Testis (tissue), 3 donors: Measurements from ENCODE around the gene TROAP. TPM values are rescaled to one million over a fixed set of nuclear protein-coding genes. Genes with fewer than 3 reads are reported as not detected.
"Not testable (repeated sequence)": the region's sequence is repeated elsewhere in the genome, so short reads cannot be mapped to it uniquely, and the experiment has no call there.

ENCODE experiments used
- DNase-seq: peaks from one replicate; pipeline ENCODE4 v3.0.0-alpha.2; 2019
- H3K27ac ChIP-seq, 2 donors: fragments of 200-600 bp; sonication (generic); one replicate each; pipeline ENCODE4 v1.5.1; 2019
- H3K27me3 ChIP-seq: fragments of 200-600 bp; sonication (generic); one replicate; pipeline ENCODE4 v1.5.1; 2019
- H3K36me3 ChIP-seq: fragments of 200-600 bp; sonication (generic); one replicate; pipeline ENCODE4 v1.5.1; 2017; ENCODE audit warnings: low read depth; ENCODE audit errors: missing control alignments
- H3K4me1 ChIP-seq: fragments of 200-600 bp; sonication (generic); one replicate; pipeline ENCODE4 v1.5.1; 2019
- H3K4me3 ChIP-seq, 2 donors: fragments of 200-600 bp; sonication (generic); one replicate each; pipeline ENCODE4 v1.5.1; 2017 to 2019
- H3K9me3 ChIP-seq: fragments of 200-600 bp; sonication (generic); one replicate; pipeline ENCODE4 v1.5.1; 2017
- POLR2A ChIP-seq: fragments of 450-650 bp; IDR thresholded peaks from one replicate; pipeline ENCODE4 v1.6.1; 2017; ENCODE audit warnings: antibody characterized with exemption, mild to moderate bottlenecking, moderate library complexity
- WGBS, 2 donors: methylation state at CpG; one replicate each; pipeline ENCODE4 v1.1.5; 2018; 5-methylcytosine and 5-hydroxymethylcytosine counted together
- intact Hi-C: fragments of 100-400 bp; cut with DNase I; formaldehyde crosslinking; loops from one replicate; pipeline ENCODE4 v1.15.1; 2023; ENCODE audit warnings: low total_unique reads
- polyA plus RNA-seq: library from polyadenylated mRNA; stranded (reverse); fragments of 350-450 nt; fragmentation: Illumina TruSeq; extraction: RNeasy Lipid Tissue Mini Kit (QIAGEN cat#74804); gene quantifications from one replicate; pipeline ENCODE4 v1.2.3, GENCODE V29; 2014; ENCODE audit warnings: low read depth, low replicate concordance; ENCODE audit not compliant: insufficient read depth
- total RNA-seq, 2 donors: library from RNA; depleted of rRNA; stranded (reverse); fragments of >200 nt; gene quantifications; one replicate each; pipeline ENCODE4 v1.2.3, GENCODE V29; 2016
- TF ChIP-seq, protein P1 (sequence below), 3 experiments: fragments of 450-650 bp in 2 of 3; fragments of 200-600 bp in 1 of 3; sonication (generic) in 1 of 3; IDR thresholded peaks; one replicate each; pipeline ENCODE4 v1.5.1; 2016 to 2019; ENCODE audit warnings: antibody characterized with exemption in 3 of 3, mild to moderate bottlenecking in 2 of 3, moderate library complexity in 1 of 3

Gene TROAP
- total and polyA plus RNA-seq, 3 donors from 2014 or later = 22.8 to 61.7 (median 36.1) TPM

DNA sequence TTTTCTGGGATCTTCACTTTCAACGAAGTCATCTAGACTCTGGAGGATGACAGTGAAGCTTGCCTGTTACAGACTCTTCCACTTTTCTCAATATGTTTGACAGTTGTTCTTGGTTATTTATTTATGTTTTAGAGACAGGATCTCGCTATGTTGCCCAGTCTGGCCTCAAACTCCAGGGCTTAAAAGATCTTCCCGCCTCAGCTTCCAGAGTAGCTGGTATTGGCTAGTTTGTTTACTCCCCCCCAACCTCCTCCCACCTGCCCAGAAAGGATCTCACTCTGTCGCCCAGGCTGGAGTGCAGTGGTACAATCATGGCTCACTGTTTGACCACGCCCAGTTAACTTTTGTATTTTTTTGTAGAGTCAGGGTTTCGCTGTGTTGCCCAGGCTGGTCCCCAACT lies 47.5 kb downstream of the TROAP start:
- H3K4me3 ChIP-seq = no peak overlapping the region

DNA sequence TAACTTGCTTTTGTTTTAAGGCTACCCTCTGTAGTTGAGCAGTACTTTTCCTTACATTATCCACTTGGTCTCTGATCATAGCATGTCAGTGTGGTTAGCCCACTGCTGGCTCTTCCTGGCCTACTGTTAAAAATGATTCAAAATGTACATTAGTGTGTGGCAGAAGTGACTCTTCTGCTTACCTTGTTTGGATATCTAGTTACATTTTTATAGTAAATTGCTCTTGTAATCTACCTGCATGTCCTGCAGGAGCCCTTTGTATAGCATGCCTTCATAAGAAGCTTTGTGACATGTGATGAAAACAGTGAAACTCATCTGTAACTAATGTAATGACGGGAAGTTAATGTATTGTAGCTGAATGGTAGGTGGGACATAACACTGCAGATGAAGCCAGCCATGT lies 52.4 kb downstream of the TROAP start:
- intact Hi-C loops = no loop called here
- Histone ChIP-seq H3K27ac (no peak overlapping the region), H3K27me3 (no peaks in the 10 kb centered on the region), H3K36me3 (no peaks in the 10 kb centered on the region), H3K4me1 (no peaks in the 10 kb centered on the region), H3K9me3 (no peaks in the 10 kb centered on the region), H3K4me3 (no peak overlapping the region)
- WGBS, 2 donors = 83 to 84% methylated on average over 1 of the region's 1 CpG
- DNase-seq = no peak
- TF ChIP-seq, protein P1, sequence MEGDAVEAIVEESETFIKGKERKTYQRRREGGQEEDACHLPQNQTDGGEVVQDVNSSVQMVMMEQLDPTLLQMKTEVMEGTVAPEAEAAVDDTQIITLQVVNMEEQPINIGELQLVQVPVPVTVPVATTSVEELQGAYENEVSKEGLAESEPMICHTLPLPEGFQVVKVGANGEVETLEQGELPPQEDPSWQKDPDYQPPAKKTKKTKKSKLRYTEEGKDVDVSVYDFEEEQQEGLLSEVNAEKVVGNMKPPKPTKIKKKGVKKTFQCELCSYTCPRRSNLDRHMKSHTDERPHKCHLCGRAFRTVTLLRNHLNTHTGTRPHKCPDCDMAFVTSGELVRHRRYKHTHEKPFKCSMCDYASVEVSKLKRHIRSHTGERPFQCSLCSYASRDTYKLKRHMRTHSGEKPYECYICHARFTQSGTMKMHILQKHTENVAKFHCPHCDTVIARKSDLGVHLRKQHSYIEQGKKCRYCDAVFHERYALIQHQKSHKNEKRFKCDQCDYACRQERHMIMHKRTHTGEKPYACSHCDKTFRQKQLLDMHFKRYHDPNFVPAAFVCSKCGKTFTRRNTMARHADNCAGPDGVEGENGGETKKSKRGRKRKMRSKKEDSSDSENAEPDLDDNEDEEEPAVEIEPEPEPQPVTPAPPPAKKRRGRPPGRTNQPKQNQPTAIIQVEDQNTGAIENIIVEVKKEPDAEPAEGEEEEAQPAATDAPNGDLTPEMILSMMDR (IDR thresholded peaks at IDR 0.05) = no peak
- TF ChIP-seq POLR2A = no peak

More for the DNA sequence above, 47.5 kb downstream of the TROAP start:
- H3K27ac ChIP-seq = no peak overlapping the region
- TF ChIP-seq, protein P1 (IDR thresholded peaks at IDR 0.05) = no peak
- no peak for TF ChIP-seq POLR2A
- peaks cover 15% of the 10 kb centered on the region for H3K4me1 ChIP-seq
- H3K27me3 ChIP-seq = no peaks in the 10 kb centered on the region
- no peak for DNase-seq
- 89 to 90% methylated on average over 6 of the region's 6 CpGs for WGBS, 2 donors
- H3K9me3 ChIP-seq = no peaks in the 10 kb centered on the region
- intact Hi-C loops = no loop called here
- H3K36me3 ChIP-seq = no peaks in the 10 kb centered on the region

DNA sequence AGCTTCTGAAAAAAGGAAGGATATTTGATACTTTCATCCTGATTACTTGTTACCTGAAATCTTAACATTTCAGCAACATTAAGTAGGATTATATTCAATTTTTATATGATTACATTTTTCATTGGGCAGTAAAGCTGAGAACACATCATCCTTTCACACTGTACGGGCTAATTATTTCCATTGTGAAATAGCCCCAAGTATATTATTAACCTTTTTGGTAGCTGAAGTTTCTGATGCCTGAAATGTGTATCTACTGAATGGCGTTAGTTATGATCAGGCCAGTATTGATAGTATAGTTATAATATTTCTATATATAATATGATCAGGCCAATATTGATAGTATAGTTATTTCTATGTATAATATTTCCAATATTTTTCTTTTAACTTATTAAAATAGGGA lies 54.3 kb downstream of the TROAP start:
- TF ChIP-seq, protein P1 (IDR thresholded peaks at IDR 0.05) = no peak
- no peak overlapping the region for H3K4me3 ChIP-seq
- no peaks in the 10 kb centered on the region for H3K9me3 ChIP-seq
- DNase-seq = no peak
- intact Hi-C loops = no loop called here
- no peaks in the 10 kb centered on the region for H3K4me1 ChIP-seq
- 82 to 85% methylated on average over 2 of the region's 2 CpGs for WGBS, 2 donors
- H3K27me3 ChIP-seq = no peaks in the 10 kb centered on the region
- no peaks in the 10 kb centered on the region for H3K36me3 ChIP-seq
- no peak overlapping the region for H3K27ac ChIP-seq

DNA sequence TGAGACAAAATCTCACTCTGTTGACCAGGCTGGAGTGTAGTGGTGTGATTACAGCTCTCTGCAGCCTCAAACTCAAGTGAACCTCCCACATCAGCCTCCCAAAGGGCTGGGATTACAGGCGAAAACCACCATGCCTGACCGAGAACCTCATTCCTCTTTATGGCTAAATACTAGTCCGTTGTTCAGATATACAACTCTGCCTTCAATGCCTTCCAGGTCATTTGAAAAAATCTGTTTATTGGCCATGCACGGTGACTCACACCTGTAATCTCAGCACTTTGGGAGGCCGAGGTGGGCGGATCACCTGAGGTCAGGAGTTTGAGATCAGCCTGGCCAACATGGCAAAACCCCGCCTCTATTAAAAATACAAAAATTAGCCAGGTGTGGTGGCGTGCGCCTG lies 57.1 kb downstream of the TROAP start:
- H3K36me3 ChIP-seq, DNase-seq, H3K4me1 ChIP-seq, intact Hi-C loops, H3K27me3 ChIP-seq, H3K4me3 ChIP-seq, H3K27ac ChIP-seq, H3K9me3 ChIP-seq: not testable (repeated sequence)
- WGBS, 2 donors = 95 to 97% methylated on average over 9 of the region's 9 CpGs

Other genes starting within 250 kb of the TROAP start
- gene DHH, start 228.5 kb upstream of the TROAP start, total RNA-seq = 100 to 1,000 TPM in 1 of 2 donors, 10 to 100 TPM in 1; 97.6 to 148 TPM
- 40.0 TPM for gene DHH, start 228.5 kb upstream of the TROAP start, polyA plus RNA-seq
- 100 to 1,000 TPM; 223 to 265 TPM for gene LMBR1L, start 212.4 kb upstream of the TROAP start, total RNA-seq
- 178 TPM for gene LMBR1L, start 212.4 kb upstream of the TROAP start, polyA plus RNA-seq
- gene TUBA1B, start 191.9 kb upstream of the TROAP start, total RNA-seq = 1,000 to 10,000 TPM in 1 of 2 donors, 100 to 1,000 TPM in 1; 642 to 1,178 TPM
- gene TUBA1B, start 191.9 kb upstream of the TROAP start, polyA plus RNA-seq = 894 TPM
- gene TUBA1A, start 134.2 kb upstream of the TROAP start, total RNA-seq = 100 to 1,000 TPM; 156 to 269 TPM
- 282 TPM for gene TUBA1A, start 134.2 kb upstream of the TROAP start, polyA plus RNA-seq
- gene TUBA1C, start 58.2 kb upstream of the TROAP start, total RNA-seq = 10 to 100 TPM; 72.5 to 78.2 TPM
- gene TUBA1C, start 58.2 kb upstream of the TROAP start, polyA plus RNA-seq = 128 TPM
- gene PRPH, start 28.1 kb upstream of the TROAP start, total RNA-seq = 10 to 100 TPM; 36.5 to 50.0 TPM
- 112 TPM for gene PRPH, start 28.1 kb upstream of the TROAP start, polyA plus RNA-seq
- gene C1QL4, start 13.9 kb downstream of the TROAP start, total RNA-seq = 1 to 10 TPM; 3.3 to 5.5 TPM
- gene C1QL4, start 13.9 kb downstream of the TROAP start, polyA plus RNA-seq = 2.9 TPM
- gene DNAJC22, start 23.6 kb downstream of the TROAP start, total RNA-seq = 1 to 10 TPM in 1 of 2 donors, under 1 TPM in 1; 0.87 to 1.1 TPM
- 3.5 TPM for gene DNAJC22, start 23.6 kb downstream of the TROAP start, polyA plus RNA-seq
- 10 to 100 TPM; 47.1 to 65.0 TPM for gene SPATS2, start 44.2 kb downstream of the TROAP start, total RNA-seq
- 67.5 TPM for gene SPATS2, start 44.2 kb downstream of the TROAP start, polyA plus RNA-seq
- 1 to 10 TPM; 4.5 to 8.3 TPM for gene KCNH3, start 215.8 kb downstream of the TROAP start, total RNA-seq
- gene KCNH3, start 215.8 kb downstream of the TROAP start, polyA plus RNA-seq = 4.5 TPM
- gene MCRS1, start 244.9 kb downstream of the TROAP start, total RNA-seq = 100 to 1,000 TPM in 1 of 2 donors, 10 to 100 TPM in 1; 95.8 to 105 TPM
- 104 TPM for gene MCRS1, start 244.9 kb downstream of the TROAP start, polyA plus RNA-seq